ENCODE measurements around the gene SPATC1L.

Gene SPATC1L

GRCh38 chr21:46165098-46165497 lies 19.2 kb downstream of the SPATC1L start:
- TF ChIP-seq CTCF (conservative IDR thresholded peaks at IDR 0.05) (no peak), ZFX (IDR thresholded peaks at IDR 0.05) (no peak)
- no peak overlapping the region for H3K27ac ChIP-seq

GRCh38 chr21:46163380-46163779 lies 20.9 kb downstream of the SPATC1L start:
- no peak for TF ChIP-seq ZFX (IDR thresholded peaks at IDR 0.05)
- no peak for TF ChIP-seq CTCF (conservative IDR thresholded peaks at IDR 0.05)
- H3K27ac ChIP-seq = no peak overlapping the region

- TF ChIP-seq ZFX (IDR thresholded peaks at IDR 0.05) (no peak), CTCF (conservative IDR thresholded peaks at IDR 0.05) (no peak)
- peak overlapping the region; percentile 80 for H3K27ac ChIP-seq
Observed at GRCh38 chr21:46161633-46162592, 22.3 kb downstream of the SPATC1L start.

GRCh38 chr21:46160907-46161632 lies 23.2 kb downstream of the SPATC1L start:
- TF ChIP-seq CTCF (conservative IDR thresholded peaks at IDR 0.05) (no peak), ZFX (IDR thresholded peaks at IDR 0.05) (no peak)
- H3K27ac ChIP-seq = peak overlapping the region; percentile 80

GRCh38 chr21:46160657-46160906 lies 23.7 kb downstream of the SPATC1L start:
- TF ChIP-seq CTCF (conservative IDR thresholded peaks at IDR 0.05) (no peak), ZFX (IDR thresholded peaks at IDR 0.05) (no peak)
- H3K27ac ChIP-seq = no peak overlapping the region

GRCh38 chr21:46159841-46160656 lies 24.2 kb downstream of the SPATC1L start:
- TF ChIP-seq CTCF (conservative IDR thresholded peaks at IDR 0.05) (no peak), ZFX (IDR thresholded peaks at IDR 0.05) (no peak)
- H3K27ac ChIP-seq = no peak overlapping the region

Data from C4-2B (cell line).